WTC11 (cell line): ENCODE measurements around the gene DLL1. TPM values are rescaled to one million over a fixed set of nuclear protein-coding genes. Genes with fewer than 3 reads are reported as not detected.

ENCODE experiments used
- ARID4B ChIP-seq: sonication (generic); formaldehyde crosslinking; IDR thresholded peaks from 2 replicates; pipeline ENCODE4 v1.8.0; 2023; ENCODE audit warnings: missing genetic modification reagents, mild to moderate bottlenecking, borderline replicate concordance
- ATF1 ChIP-seq: sonication (generic); formaldehyde crosslinking; IDR thresholded peaks from 2 replicates; pipeline ENCODE4 v1.8.1; 2023; ENCODE audit warnings: mild to moderate bottlenecking, moderate library complexity, missing genetic modification reagents
- ATF2 ChIP-seq: sonication (generic); formaldehyde crosslinking; IDR thresholded peaks from 2 replicates; pipeline ENCODE4 v1.8.1; 2022; ENCODE audit warnings: low read depth, missing genetic modification reagents, borderline replicate concordance
- ATF3 ChIP-seq: sonication (generic); formaldehyde crosslinking; conservative IDR thresholded peaks from 2 replicates; pipeline ENCODE4 v1.8.1; 2022; ENCODE audit warnings: mild to moderate bottlenecking, missing genetic modification reagents
- ATF6 ChIP-seq: sonication (generic); formaldehyde crosslinking; IDR thresholded peaks from 2 replicates; pipeline ENCODE4 v1.8.1; 2023; ENCODE audit warnings: mild to moderate bottlenecking, missing genetic modification reagents
- CREM ChIP-seq: sonication (generic); formaldehyde crosslinking; IDR thresholded peaks from 2 replicates; pipeline ENCODE4 v1.8.1; 2022; ENCODE audit warnings: mild to moderate bottlenecking, missing genetic modification reagents, moderate library complexity
- E2F5 ChIP-seq: sonication (generic); formaldehyde crosslinking; IDR thresholded peaks from 2 replicates; pipeline ENCODE4 v1.8.1; 2022; ENCODE audit warnings: mild to moderate bottlenecking, moderate library complexity, missing genetic modification reagents
- ELF4 ChIP-seq: sonication (generic); formaldehyde crosslinking; IDR thresholded peaks from 2 replicates; pipeline ENCODE4 v1.8.1; 2022; ENCODE audit warnings: low read depth, mild to moderate bottlenecking, moderate library complexity, missing genetic modification reagents
- EMX1 ChIP-seq: fragments of 250-450 bp; sonication (Bioruptor Pico); IDR thresholded peaks from 2 replicates; pipeline ENCODE4 v1.8.0; 2021; ENCODE audit warnings: mild to moderate bottlenecking
- FOXP1 ChIP-seq: sonication (generic); formaldehyde crosslinking; IDR thresholded peaks from 2 replicates; pipeline ENCODE4 v1.8.0; 2022; ENCODE audit warnings: missing genetic modification reagents, mild to moderate bottlenecking, moderate library complexity, borderline replicate concordance
- GTF2I ChIP-seq: fragments of 250-450 bp; sonication (Bioruptor Pico); conservative IDR thresholded peaks from 2 replicates; pipeline ENCODE4 v1.4.0; 2021; ENCODE audit warnings: mild to moderate bottlenecking
- HMGA2 ChIP-seq: fragments of 250-450 bp; sonication (Bioruptor Pico); IDR thresholded peaks from 2 replicates; pipeline ENCODE4 v1.4.0; 2021; ENCODE audit warnings: mild to moderate bottlenecking, moderate library complexity
- HMGXB4 ChIP-seq: sonication (generic); formaldehyde crosslinking; IDR thresholded peaks from 2 replicates; pipeline ENCODE4 v1.8.1; 2023; ENCODE audit warnings: mild to moderate bottlenecking, moderate library complexity, missing genetic modification reagents
- JAZF1 ChIP-seq: fragments of 250-450 bp; sonication (Bioruptor Pico); IDR thresholded peaks from 2 replicates; pipeline ENCODE4 v1.9.0; 2021; ENCODE audit warnings: moderate library complexity, mild to moderate bottlenecking, inconsistent platforms
- KAT7 ChIP-seq: sonication (generic); formaldehyde crosslinking; IDR thresholded peaks from 2 replicates; pipeline ENCODE4 v1.8.1; 2023; ENCODE audit warnings: missing genetic modification reagents, mild to moderate bottlenecking, borderline replicate concordance
- NFYB ChIP-seq: sonication (generic); formaldehyde crosslinking; conservative IDR thresholded peaks from 2 replicates; pipeline ENCODE4 v1.8.0; 2022; ENCODE audit warnings: low read depth, missing genetic modification reagents
- NR2C2 ChIP-seq: sonication (generic); formaldehyde crosslinking; IDR thresholded peaks from 2 replicates; pipeline ENCODE4 v1.8.0; 2022; ENCODE audit warnings: mild to moderate bottlenecking, missing genetic modification reagents
- OVOL2 ChIP-seq: fragments of 250-450 bp; sonication (Bioruptor Pico); IDR thresholded peaks from 2 replicates; pipeline ENCODE4 v1.9.0; 2021; ENCODE audit warnings: mild to moderate bottlenecking, borderline replicate concordance
- RORB ChIP-seq: fragments of 250-450 bp; sonication (Bioruptor Pico); IDR thresholded peaks from 2 replicates; pipeline ENCODE4 v1.9.0; 2021; ENCODE audit warnings: mild to moderate bottlenecking
- SOX15 ChIP-seq: fragments of 250-450 bp; sonication (Bioruptor Pico); IDR thresholded peaks from 2 replicates; pipeline ENCODE4 v1.9.0; 2021; ENCODE audit warnings: mild to moderate bottlenecking
- SP1 ChIP-seq: sonication (generic); formaldehyde crosslinking; conservative IDR thresholded peaks from 2 replicates; pipeline ENCODE4 v1.8.1; 2022; ENCODE audit warnings: missing genetic modification reagents
- ZBTB21 ChIP-seq: sonication (generic); formaldehyde crosslinking; IDR thresholded peaks from 2 replicates; pipeline ENCODE4 v1.8.1; 2023; ENCODE audit warnings: mild to moderate bottlenecking, missing genetic modification reagents, borderline replicate concordance
- ZMAT4 ChIP-seq: fragments of 250-450 bp; sonication (Bioruptor Pico); IDR thresholded peaks from 2 replicates; pipeline ENCODE4 v1.9.0; 2021; ENCODE audit warnings: mild to moderate bottlenecking
- ZNF317 ChIP-seq: sonication (generic); formaldehyde crosslinking; IDR thresholded peaks from 2 replicates; pipeline ENCODE4 v1.8.1; 2023; ENCODE audit warnings: low read depth, mild to moderate bottlenecking, moderate library complexity, missing genetic modification reagents, borderline replicate concordance
- ZNF416 ChIP-seq: fragments of 250-450 bp; sonication (Bioruptor Pico); IDR thresholded peaks from 2 replicates; pipeline ENCODE4 v1.9.0; 2021; ENCODE audit warnings: mild to moderate bottlenecking, inconsistent platforms
- ZNF423 ChIP-seq: fragments of 250-450 bp; sonication (Bioruptor Pico); IDR thresholded peaks from 2 replicates; pipeline ENCODE4 v2.1.2; 2022; ENCODE audit warnings: mild to moderate bottlenecking, moderate library complexity
- ZSCAN18 ChIP-seq: fragments of 250-450 bp; sonication (Bioruptor Pico); IDR thresholded peaks from 2 replicates; pipeline ENCODE4 v2.1.2; 2022; ENCODE audit warnings: mild to moderate bottlenecking, moderate library complexity
- total RNA-seq: library from RNA; stranded (reverse); gene quantifications from 3 replicates; pipeline ENCODE4 v1.2.3, GENCODE V29; 2021

DLL1 gene
- total RNA-seq, 1 experiment from 2014 or later, result 25.3 TPM

- TF ChIP-seq OVOL2, result no peak
- TF ChIP-seq E2F5 (CRISPR knock-in tag), result no peak
- no peak for TF ChIP-seq SOX15 (CRISPR knock-in tag)
- no peak; the same call in 1 of the 2 replicates for TF ChIP-seq ARID4B (CRISPR knock-in tag)
- no peak for TF ChIP-seq HMGA2 (CRISPR knock-in tag)
- no peak for TF ChIP-seq EMX1 (CRISPR knock-in tag)
- TF ChIP-seq ELF4 (CRISPR knock-in tag), result no peak
- no peak for TF ChIP-seq RORB (CRISPR knock-in tag)
- no peak for TF ChIP-seq ZNF423 (CRISPR knock-in tag)
- TF ChIP-seq GTF2I (CRISPR knock-in tag), result no peak
- no peak for TF ChIP-seq ATF3 (CRISPR knock-in tag)
- TF ChIP-seq SP1 (CRISPR knock-in tag), result no peak
- no peak for TF ChIP-seq ZSCAN18 (CRISPR knock-in tag)
- no peak for TF ChIP-seq ATF6 (CRISPR knock-in tag)
- peak; percentile 94 for TF ChIP-seq FOXP1 (CRISPR knock-in tag)
- no peak for TF ChIP-seq ZBTB21 (CRISPR knock-in tag)
- no peak for TF ChIP-seq KAT7
- no peak for TF ChIP-seq ZNF317
- 0 out of 2 replicates have a peak, but pooled peaks have one; percentile 20 for TF ChIP-seq ZNF416
- TF ChIP-seq HMGXB4 (CRISPR knock-in tag), result no peak
- no peak; the same call in 1 of the 2 replicates for TF ChIP-seq ATF1 (CRISPR knock-in tag)
- TF ChIP-seq ZMAT4 (CRISPR knock-in tag), result no peak
- TF ChIP-seq CREM (CRISPR knock-in tag), result no peak
- peak; percentile 37; the same call in 1 of the 2 replicates for TF ChIP-seq NR2C2 (CRISPR knock-in tag)
- no peak for TF ChIP-seq JAZF1 (CRISPR knock-in tag)
- peak; percentile 50 for TF ChIP-seq NFYB (CRISPR knock-in tag)
- TF ChIP-seq ATF2 (CRISPR knock-in tag), result no peak
Measured at GRCh38 chr6:170296423-170296745, 5.5 kb upstream of the DLL1 start (continued).
